Skeletal muscle tissue (tissue), 4 donors: ENCODE data around the gene ADAM17. TPM values are rescaled to one million over a fixed set of nuclear protein-coding genes. Genes with fewer than 3 reads are reported as not detected.
A peak's percentile ranks its signal among the peaks of the same experiment; 100 is the strongest.
"Not testable (repeated sequence)": the region's sequence is repeated elsewhere in the genome, so short reads cannot be mapped to it uniquely, and the experiment has no call there.

ENCODE experiments used
- H3K27ac ChIP-seq: one replicate; pipeline ENCODE4 v1.7.0; 2013; ENCODE audit warnings: mild to moderate bottlenecking, low read depth, low read length, inconsistent platforms
- H3K27me3 ChIP-seq, 3 donors: one replicate each; pipeline ENCODE4 v1.7.0; 2013; ENCODE audit warnings: low read length in 3 of 3; ENCODE audit not compliant: control insufficient read depth in 3 of 3, insufficient read depth in 3 of 3
- H3K36me3 ChIP-seq, 3 donors: one replicate each; pipeline ENCODE4 v1.7.0; 2013; ENCODE audit warnings: low read length in 3 of 3; ENCODE audit not compliant: control insufficient read depth in 3 of 3, insufficient read depth in 3 of 3
- H3K4me1 ChIP-seq, 3 donors: one replicate each; pipeline ENCODE4 v1.7.0; 2013; ENCODE audit warnings: low read length in 3 of 3, mild to moderate bottlenecking in 3 of 3; ENCODE audit not compliant: control insufficient read depth in 3 of 3, insufficient read depth in 3 of 3
- H3K4me3 ChIP-seq, 3 donors: one replicate each; pipeline ENCODE4 v1.7.0; 2013; ENCODE audit warnings: low read length in 3 of 3
- H3K9ac ChIP-seq, 3 donors: one replicate each; pipeline ENCODE4 v1.7.0; 2013; ENCODE audit warnings: low read length in 3 of 3, mild to moderate bottlenecking in 3 of 3, moderate library complexity in 2 of 3, low read depth in 1 of 3
- H3K9me3 ChIP-seq, 3 donors: one replicate each; pipeline ENCODE4 v1.7.0; 2013; ENCODE audit warnings: low read length in 3 of 3; ENCODE audit not compliant: control insufficient read depth in 3 of 3
- total RNA-seq: library from RNA; depleted of rRNA; stranded (reverse); fragments of >200 nt; gene quantifications from one replicate; pipeline ENCODE4 v1.2.3, GENCODE V29; 2014
- donor health status: Osteomylitis.

ADAM17 gene
- total RNA-seq, 1 donor from 2014 or later: 20.4 TPM

- peaks cover 0 to 12% (median 7%) of the 10 kb centered on the region in 3 donors for H3K36me3 ChIP-seq
- H3K9ac ChIP-seq: no peak overlapping the region
- H3K4me1 ChIP-seq: peaks cover 6 to 28% (median 14%) of the 10 kb centered on the region in 3 donors
These were observed 37.1 kb upstream of the ADAM17 start for GRCh38 chr2:9592699-9593098.

DNA sequence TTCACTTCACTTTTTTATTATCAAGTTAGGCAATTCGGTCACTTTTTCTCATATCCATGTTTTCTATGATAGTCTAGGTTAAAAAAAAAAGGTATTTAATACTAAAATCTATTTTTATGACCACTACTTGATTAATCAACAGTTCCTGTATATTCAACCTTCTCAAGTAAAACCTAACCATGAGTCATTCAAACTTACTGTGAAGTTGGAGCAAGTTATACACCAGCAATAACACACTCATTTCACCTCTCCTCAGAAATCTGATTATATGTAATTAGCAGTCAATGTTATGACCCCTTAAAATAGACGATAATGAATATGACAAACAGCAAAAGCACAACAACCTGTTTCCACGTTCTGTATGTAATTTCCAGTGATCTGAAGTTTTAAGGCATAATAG lies 35.0 kb upstream of the ADAM17 start:
- Histone ChIP-seq H3K36me3 (peaks cover 0 to 30% (median 18%) of the 10 kb centered on the region in 3 donors), H3K27me3 (no peaks in the 10 kb centered on the region), H3K4me1 (peaks cover 4 to 19% (median 10%) of the 10 kb centered on the region in 3 donors), H3K4me3 (no peak overlapping the region), H3K9ac (no peak overlapping the region), H3K27ac (no peak overlapping the region), H3K9me3 (no peaks in the 10 kb centered on the region)

More at GRCh38 chr2:9592699-9593098, 37.1 kb upstream of the ADAM17 start:
- H3K27me3 ChIP-seq: no peaks in the 10 kb centered on the region
- no peak overlapping the region for H3K4me3 ChIP-seq
- no peak overlapping the region for H3K27ac ChIP-seq
- H3K9me3 ChIP-seq: no peaks in the 10 kb centered on the region

DNA sequence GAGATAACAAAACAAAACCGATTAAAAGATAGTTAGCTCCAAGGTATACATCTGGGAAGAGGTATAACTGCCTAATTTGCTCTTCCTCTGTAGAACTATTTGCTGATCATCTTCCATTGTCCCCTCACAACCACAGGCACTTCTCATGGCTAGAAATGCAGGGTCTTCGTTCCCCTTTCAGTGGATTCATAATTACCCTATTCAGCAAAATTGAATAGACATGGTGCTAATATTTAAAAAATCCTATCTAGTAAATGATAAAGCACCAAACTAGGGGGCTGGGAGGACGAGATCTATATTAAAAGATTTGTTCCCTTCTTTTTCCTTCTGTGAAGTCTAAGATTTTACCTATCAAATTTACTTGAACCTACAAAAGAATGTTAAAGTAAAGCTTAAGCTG lies 30.8 kb upstream of the ADAM17 start:
- Histone ChIP-seq H3K9me3 (no peaks in the 10 kb centered on the region), H3K27ac (no peak overlapping the region), H3K27me3 (no peaks in the 10 kb centered on the region), H3K4me3 (no peak overlapping the region), H3K36me3 (peaks cover 3 to 39% (median 28%) of the 10 kb centered on the region in 3 donors), H3K4me1 (no peaks in the 10 kb centered on the region), H3K9ac (no peak overlapping the region)

- Histone ChIP-seq H3K36me3 (peaks cover 3 to 39% (median 28%) of the 10 kb centered on the region in 3 donors), H3K4me3 (no peak overlapping the region), H3K9me3 (no peaks in the 10 kb centered on the region)
These were observed 29.9 kb upstream of the ADAM17 start for GRCh38 chr2:9585486-9585885.

DNA sequence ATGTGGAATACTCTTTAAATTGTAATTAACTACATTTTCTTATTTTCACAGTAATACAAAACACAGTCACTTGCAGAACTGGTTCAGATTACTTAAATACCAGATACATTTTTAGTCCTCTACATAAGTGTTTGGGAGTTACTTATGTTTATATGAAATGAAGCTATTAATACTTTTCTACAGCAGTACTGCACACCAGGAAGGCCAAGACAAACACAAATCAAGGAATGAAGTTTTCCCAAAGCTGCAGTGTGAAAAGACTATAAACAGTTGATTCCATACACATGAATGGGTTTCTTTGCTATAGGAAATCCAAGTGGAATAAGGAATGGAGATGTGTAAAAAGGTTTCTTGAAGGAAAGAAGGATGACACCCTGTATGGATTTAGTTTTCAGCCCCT lies 29.3 kb upstream of the ADAM17 start:
- not testable (repeated sequence) for H3K27me3 ChIP-seq, H3K4me1 ChIP-seq, H3K4me3 ChIP-seq, H3K9me3 ChIP-seq, H3K27ac ChIP-seq, H3K9ac ChIP-seq
- H3K36me3 ChIP-seq: peaks cover 3 to 38% (median 34%) of the 10 kb centered on the region in 3 donors

More at GRCh38 chr2:9585486-9585885, 29.9 kb upstream of the ADAM17 start:
- no peaks in the 10 kb centered on the region for H3K27me3 ChIP-seq
- H3K27ac ChIP-seq: no peak overlapping the region
- no peaks in the 10 kb centered on the region for H3K4me1 ChIP-seq
- H3K9ac ChIP-seq: no peak overlapping the region

GRCh38 chr2:9582624-9583023 lies 27.0 kb upstream of the ADAM17 start:
- Histone ChIP-seq H3K27ac (no peak overlapping the region), H3K36me3 (peaks cover 3 to 32% (median 29%) of the 10 kb centered on the region in 3 donors), H3K4me1 (no peaks in the 10 kb centered on the region), H3K9me3 (no peaks in the 10 kb centered on the region), H3K27me3 (no peaks in the 10 kb centered on the region), H3K9ac (no peak overlapping the region), H3K4me3 (no peak overlapping the region)

DNA sequence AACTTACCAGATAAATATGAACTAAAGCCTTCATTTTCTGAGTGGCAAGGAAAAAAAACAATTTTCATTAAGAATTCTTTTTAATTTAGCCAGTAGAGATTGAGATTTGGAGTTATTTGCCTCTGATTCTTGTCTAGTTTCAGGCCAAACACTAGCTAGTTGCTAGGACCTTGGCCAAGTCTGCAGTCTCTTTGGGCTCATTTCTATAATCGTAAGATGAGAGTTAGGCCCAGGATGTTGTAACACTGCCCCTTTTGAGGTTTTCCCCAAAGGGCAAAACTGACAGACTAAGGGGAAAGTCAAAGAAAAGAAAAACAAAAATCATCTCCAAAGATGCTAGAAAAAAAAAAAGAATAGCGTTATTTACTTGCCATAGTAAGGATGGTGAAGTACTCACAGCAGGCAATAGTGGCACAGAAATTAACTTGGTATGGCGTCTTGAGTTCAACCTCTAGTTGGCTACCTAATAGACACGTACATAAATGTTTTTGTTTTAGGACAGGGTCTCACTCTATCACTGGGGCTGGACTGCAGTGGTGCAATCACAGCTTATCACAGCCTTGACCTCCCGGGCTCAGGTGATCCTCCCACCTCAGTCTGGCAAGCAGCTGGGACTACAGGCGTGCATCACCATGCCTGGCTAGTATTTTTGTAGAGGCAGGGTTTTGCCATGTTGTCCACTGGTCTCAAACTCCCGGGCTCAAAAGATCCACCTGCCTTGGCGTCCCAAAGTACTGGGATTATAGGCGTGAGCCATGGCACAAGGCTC lies 23.0 kb upstream of the ADAM17 start:
- H3K27ac ChIP-seq: no peak overlapping the region

DNA sequence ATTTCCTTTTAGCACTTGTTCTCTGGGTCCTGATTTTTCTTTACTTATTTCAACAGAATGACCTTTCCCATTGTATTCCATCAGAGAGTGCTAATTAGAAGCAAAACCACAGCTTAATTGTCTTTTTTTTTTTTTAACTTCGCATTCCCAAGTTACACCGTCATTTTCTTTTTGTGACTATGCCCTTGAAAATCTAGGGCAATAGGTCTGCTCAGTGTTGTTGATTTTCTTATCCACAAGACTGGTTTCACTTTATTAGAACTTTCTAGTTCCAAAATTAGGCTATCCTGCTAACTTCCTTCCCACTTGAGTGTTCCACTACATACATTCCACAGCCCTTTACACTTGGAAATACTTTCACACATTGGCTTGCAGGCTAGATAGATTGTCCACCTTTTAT lies 18.7 kb upstream of the ADAM17 start:
- H3K27me3 ChIP-seq: no peaks in the 10 kb centered on the region
- no peaks in the 10 kb centered on the region for H3K9me3 ChIP-seq
- H3K4me3 ChIP-seq: no peak overlapping the region
- H3K9ac ChIP-seq: no peak overlapping the region
- no peaks in the 10 kb centered on the region for H3K36me3 ChIP-seq
- no peaks in the 10 kb centered on the region for H3K4me1 ChIP-seq
- peak overlapping the region; percentile 66 for H3K27ac ChIP-seq

More for the DNA sequence above, 23.0 kb upstream of the ADAM17 start:
- no peak overlapping the region for H3K9ac ChIP-seq
- H3K27me3 ChIP-seq: no peaks in the 10 kb centered on the region
- no peaks in the 10 kb centered on the region for H3K9me3 ChIP-seq
- H3K36me3 ChIP-seq: peaks cover 0 to 13% (median 3%) of the 10 kb centered on the region in 3 donors
- H3K4me3 ChIP-seq: no peak overlapping the region
- H3K4me1 ChIP-seq: no peaks in the 10 kb centered on the region

GRCh38 chr2:9573840-9574239 lies 18.2 kb upstream of the ADAM17 start:
- Histone ChIP-seq H3K9me3 (no peaks in the 10 kb centered on the region), H3K27me3 (no peaks in the 10 kb centered on the region), H3K36me3 (peaks cover 0 to 2% (median 0%) of the 10 kb centered on the region in 3 donors), H3K4me3 (no peak overlapping the region), H3K27ac (peak overlapping the region; percentile 66), H3K4me1 (no peaks in the 10 kb centered on the region), H3K9ac (no peak overlapping the region)

DNA sequence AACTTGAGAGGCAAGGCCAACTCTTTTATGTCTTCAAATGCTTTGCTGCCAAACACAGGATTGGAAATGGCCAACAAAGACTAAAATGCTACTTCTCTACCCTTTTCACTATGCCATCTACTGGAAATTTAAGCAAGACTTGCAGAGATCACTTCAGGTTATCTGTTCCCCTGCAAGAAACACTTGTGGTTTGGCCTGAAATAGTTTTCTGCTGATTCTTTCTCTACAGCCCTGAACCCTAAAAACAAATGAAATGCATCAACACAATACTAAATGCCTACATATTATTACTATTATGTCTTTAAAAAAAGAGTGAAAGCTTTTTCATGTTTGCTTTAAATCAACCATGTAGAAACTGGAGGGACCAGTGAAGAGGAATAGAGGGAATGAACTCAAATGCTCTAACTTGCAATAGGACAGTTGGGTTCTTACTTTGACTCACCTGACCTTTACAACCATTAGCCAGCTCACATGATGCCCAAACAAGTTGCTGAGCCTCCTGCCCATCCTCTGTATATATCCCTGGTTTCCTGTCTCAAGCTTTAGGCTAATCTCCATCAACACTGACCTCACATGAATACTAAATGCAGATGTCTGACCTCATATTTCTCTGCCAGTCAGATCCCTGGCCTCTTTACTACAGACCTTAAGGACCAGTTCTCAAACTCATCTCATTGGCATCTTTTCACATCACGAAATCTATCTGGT lies 17.5 kb upstream of the ADAM17 start:
- Histone ChIP-seq H3K36me3 (peaks cover 0 to 2% (median 0%) of the 10 kb centered on the region in 3 donors), H3K4me1 (no peaks in the 10 kb centered on the region), H3K27ac (peak overlapping the region; percentile 66), H3K9me3 (no peaks in the 10 kb centered on the region), H3K9ac (no peak overlapping the region), H3K4me3 (no peak overlapping the region), H3K27me3 (no peaks in the 10 kb centered on the region)
